HPDE6-E6E7 (cell line): ENCODE results near the gene GRIN2A.

Source experiments
- DNase-seq: peaks from one replicate; pipeline ENCODE4 v3.0.0; 2011; ENCODE audit warnings: missing footprints; ENCODE audit errors: extremely low spot score

Gene GRIN2A

GRCh38 chr16:9966569-9967157 is 215.6 kb downstream of the GRIN2A start:
- DNase-seq, result no peak

GRCh38 chr16:9965079-9965478 is 217.1 kb downstream of the GRIN2A start:
- DNase-seq, result no peak

- no peak for DNase-seq
These were observed 217.8 kb downstream of the GRIN2A start for GRCh38 chr16:9964426-9964825.

GRCh38 chr16:9957433-9957832 is 224.8 kb downstream of the GRIN2A start:
- no peak for DNase-seq

- no peak for DNase-seq
These were observed 225.2 kb downstream of the GRIN2A start for GRCh38 chr16:9957002-9957401.

- DNase-seq, result no peak
These were observed 226.6 kb downstream of the GRIN2A start for GRCh38 chr16:9955677-9956076.

- no peak for DNase-seq
These were observed 228.2 kb downstream of the GRIN2A start for GRCh38 chr16:9953908-9954570.

GRCh38 chr16:9950658-9951057 is 231.6 kb downstream of the GRIN2A start:
- DNase-seq, result no peak

GRCh38 chr16:9949396-9949795 is 232.8 kb downstream of the GRIN2A start:
- DNase-seq, result no peak

GRCh38 chr16:9948933-9949332 is 233.3 kb downstream of the GRIN2A start:
- no peak for DNase-seq

- no peak for DNase-seq
These were observed 236.1 kb downstream of the GRIN2A start for GRCh38 chr16:9946022-9946720.

- no peak for DNase-seq
These were observed 239.1 kb downstream of the GRIN2A start for GRCh38 chr16:9943121-9943520.

GRCh38 chr16:9941245-9941644 is 241.0 kb downstream of the GRIN2A start:
- no peak for DNase-seq

GRCh38 chr16:9934723-9935508 is 247.3 kb downstream of the GRIN2A start:
- no peak for DNase-seq

- no peak for DNase-seq
These were observed 249.1 kb downstream of the GRIN2A start for GRCh38 chr16:9932919-9933653.

- no peak for DNase-seq
These were observed 250.2 kb downstream of the GRIN2A start for GRCh38 chr16:9932000-9932399.

GRCh38 chr16:9929836-9930235 is 252.4 kb downstream of the GRIN2A start:
- DNase-seq, result no peak

- DNase-seq, result no peak
These were observed 252.9 kb downstream of the GRIN2A start for GRCh38 chr16:9929313-9929712.

- DNase-seq, result no peak
These were observed 259.8 kb downstream of the GRIN2A start for GRCh38 chr16:9922441-9922840.

GRCh38 chr16:9921997-9922396 is 260.2 kb downstream of the GRIN2A start:
- DNase-seq, result no peak

- no peak for DNase-seq
These were observed 262.8 kb downstream of the GRIN2A start for GRCh38 chr16:9919460-9919859.

GRCh38 chr16:9917691-9918090 is 264.5 kb downstream of the GRIN2A start:
- DNase-seq, result no peak
